NCI-H69 (cell line): ENCODE measurements around the gene NEK5.
"Not testable (repeated sequence)": the region's sequence is repeated elsewhere in the genome, so short reads cannot be mapped to it uniquely, and the experiment has no call there.

Experiments
- DNase-seq: peaks from one replicate; lab custom pipeline; 2025; lab: John Stamatoyannopoulos, UW

The NEK5 gene

DNA sequence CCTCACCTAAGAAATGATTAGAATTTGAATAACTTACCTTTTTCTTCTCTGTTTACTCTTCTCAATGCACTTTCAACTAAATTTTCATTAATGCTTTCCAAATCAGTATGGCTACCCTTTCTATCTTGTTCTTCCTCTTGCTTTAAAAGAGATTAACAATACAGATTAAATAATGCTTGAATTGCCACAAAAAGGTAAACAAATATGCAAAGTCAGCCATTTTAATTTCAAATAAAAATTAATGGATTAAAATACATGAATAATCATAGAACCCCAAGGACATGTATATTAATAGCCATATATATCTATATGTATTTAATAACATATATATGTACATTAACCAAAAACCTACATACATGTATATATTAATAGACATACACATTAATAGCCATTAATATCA lies 7.9 kb upstream of the NEK5 start:
- DNase-seq, result no peak

DNA sequence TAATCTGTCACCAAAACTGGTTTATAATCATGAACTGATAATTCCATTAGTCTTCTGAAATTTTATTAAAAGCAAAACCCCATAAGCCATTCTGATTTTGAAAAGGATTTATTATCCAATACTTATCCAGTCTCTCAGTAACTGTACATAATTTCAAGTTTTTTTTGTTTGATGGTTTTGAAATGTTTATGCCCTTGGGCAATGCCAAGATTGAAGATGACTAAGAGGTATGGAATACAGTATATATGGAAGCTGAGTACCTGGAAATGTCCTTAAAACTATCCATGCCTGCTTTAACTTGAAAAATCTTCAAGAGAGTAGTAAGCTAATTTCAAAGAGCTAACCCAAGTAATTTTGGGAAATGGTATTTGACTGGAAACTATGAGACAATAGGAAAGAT lies 1.8 kb upstream of the NEK5 start:
- DNase-seq, result no peak

DNA sequence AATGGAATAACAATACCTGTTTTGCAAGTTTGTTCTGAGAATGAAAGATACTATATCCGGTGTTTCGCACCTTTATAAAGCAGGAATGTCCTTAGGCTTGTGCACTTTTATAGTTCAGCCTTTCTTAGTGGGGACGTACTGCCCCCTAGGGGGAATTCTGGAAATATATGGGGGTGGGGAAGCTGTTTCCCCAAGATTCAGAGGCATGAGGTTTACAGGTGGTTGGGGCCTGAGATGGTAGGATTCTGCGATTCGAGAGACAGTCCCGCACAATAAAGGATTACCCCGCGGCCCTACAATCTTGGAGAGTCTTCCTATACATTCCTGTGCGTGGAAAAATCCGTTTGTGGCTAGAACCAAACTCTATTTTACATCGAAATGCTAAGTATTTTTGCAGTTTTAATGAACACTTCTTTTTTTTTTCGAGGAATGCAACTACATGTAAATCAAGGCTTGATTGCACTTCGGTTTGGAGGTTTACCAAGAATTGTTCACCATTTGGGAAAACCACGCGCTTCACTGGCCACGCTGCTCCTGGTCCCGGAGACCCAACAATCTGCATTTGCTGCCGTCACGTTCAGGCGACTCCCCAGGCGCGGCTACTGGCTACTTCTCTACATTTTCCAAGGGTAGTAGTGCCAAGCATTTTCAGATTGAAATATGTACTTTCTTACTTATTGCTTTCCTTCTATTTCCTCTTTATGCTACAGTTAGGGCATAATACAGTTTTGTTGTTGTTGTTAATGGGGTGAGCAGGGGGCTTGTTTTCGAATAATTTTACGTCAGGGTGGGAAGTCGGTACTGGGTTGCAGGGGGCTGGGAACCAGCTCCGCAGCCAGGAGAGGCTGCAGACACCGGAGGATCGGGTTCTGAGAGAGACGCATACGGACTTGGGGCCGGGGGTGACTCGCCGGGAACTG lies 830 bp downstream of the NEK5 start:
- DNase-seq, result peak; percentile 66

DNA sequence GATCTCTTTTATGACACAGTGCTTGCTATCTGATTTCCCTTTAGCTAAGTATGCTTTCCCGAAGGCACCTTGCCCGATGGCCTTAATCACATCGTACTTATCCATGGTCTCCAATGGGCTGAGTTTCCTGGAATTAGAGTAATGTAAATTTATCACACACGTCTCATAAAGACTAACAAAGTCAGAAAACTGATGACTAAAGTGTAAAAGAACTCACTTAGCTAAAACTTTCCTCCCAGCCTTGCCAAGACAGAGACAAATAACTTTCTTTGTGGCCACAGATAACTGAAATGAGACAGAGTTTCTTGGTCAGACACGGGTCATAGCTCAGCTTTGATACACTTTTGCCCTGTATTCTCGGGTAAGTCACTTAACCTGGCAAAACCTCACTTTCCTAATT lies 1.5 kb downstream of the NEK5 start:
- no peak for DNase-seq

DNA sequence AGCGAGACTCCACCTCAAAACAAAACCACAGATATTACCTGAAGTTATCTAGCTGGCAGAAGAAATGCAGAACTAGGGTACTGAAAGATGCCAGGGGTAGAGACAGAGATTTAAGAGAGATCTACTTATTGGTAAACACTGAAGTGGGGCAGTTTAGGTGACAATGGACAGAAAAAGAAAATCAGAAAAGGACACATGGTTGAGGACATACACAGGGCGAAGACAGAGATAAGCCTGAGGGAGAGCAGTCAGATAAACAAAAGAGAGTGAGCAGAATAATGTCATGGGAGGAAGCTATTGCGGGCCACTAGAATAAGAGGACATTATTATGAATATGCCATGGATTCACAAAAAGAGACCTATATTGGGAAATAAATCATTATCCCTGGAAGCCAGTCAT lies 3.3 kb downstream of the NEK5 start:
- DNase-seq, result no peak

DNA sequence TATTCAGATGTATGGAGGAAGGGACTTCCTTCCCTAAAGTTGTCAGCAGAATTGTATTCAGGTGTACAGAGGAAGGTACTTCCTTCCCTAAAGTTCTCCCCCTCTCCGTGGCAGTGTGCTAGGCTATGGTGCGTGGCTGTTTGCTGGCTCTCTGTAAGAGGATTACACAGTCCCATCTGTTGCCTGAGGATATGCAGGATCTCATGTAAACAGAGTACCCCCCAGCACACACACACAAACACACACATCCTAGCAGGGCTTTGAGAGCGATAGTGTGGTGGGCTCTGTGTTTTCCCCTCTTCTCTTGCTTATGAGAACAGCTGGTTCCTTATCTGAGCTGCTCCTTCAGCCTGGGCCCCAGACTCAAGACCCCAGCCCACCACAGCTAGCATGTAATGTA lies 10.3 kb downstream of the NEK5 start:
- DNase-seq, result no peak

DNA sequence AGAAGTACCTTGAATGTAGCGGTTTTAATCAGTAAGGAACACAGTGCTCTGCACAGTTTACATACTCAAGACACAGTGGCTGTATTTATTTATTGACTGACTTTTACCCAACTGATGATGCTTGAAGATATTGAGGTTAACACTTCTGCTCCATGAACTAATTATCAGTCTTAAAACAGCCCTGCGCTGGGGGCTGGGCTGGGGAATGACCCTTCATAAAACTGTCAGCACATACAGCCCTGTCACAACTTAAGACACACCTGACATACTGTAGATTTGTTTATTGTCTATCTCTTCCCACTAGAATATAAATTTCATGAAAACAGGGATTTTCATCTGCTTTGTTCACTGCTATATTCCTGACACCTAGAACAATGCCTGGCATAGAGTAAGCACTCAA lies 10.8 kb downstream of the NEK5 start:
- no peak for DNase-seq

DNA sequence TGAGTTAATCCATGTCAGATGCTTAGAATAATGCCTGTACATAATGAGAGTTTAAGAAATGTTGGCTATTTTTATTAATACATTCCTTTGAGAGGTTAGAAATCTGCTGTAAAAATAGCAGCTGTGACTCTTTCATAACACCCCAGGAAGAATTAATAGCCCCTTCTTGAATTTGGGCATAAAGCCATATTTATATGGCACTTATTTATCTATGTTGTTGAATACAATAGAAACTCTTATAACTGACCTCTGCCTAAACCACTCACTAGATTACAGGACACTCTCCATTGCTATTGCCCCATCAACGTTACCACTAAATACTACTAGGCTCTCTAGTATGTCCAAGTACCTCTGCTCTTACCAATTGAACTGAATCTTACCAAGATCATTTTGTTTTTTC lies 16.3 kb downstream of the NEK5 start:
- DNase-seq, result no peak

DNA sequence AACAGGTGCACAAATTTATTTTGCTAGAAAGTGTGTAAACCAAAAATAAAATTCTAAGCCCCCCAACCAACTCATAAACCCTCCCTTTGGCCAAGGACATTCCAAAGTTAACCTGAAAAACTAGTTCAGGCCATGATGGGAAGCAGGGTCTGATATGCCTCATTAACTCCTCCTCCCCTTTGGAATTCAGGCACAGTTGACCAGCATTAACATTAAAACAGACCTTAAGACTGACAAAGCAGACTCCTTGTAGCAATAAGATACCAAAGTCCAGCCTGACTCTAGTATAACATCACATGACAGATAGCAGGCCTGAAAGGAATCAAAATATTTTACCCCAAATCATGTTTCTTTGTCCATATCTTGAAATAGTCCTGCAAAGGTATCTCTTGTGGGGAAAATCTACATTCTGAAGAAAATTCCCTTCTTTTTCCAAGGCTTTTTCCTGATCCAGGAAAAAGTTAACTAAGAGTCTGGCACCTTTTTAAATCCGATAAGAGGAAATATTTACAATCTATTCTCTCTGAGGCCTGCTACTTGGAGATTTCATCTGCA lies 19.7 kb downstream of the NEK5 start:
- no peak for DNase-seq

DNA sequence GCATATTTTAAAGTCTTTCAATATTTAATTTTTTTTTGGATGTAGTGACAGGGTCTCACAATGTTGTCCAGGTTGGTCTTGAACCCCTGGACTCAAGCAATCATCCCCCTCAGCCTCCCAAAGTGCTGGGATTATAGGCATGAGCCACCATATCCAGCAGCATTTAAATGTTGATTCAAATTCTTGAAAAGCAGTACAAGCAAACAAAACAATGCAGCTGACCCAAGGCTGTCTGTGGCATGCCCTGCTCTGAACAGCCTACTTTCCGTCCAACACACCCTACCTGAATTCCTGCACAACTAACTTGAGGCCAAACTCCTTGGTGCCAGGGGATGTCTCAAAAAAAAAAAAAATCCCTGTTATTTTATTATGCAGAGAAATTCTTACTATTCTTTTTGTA lies 23.0 kb downstream of the NEK5 start:
- no peak for DNase-seq

DNA sequence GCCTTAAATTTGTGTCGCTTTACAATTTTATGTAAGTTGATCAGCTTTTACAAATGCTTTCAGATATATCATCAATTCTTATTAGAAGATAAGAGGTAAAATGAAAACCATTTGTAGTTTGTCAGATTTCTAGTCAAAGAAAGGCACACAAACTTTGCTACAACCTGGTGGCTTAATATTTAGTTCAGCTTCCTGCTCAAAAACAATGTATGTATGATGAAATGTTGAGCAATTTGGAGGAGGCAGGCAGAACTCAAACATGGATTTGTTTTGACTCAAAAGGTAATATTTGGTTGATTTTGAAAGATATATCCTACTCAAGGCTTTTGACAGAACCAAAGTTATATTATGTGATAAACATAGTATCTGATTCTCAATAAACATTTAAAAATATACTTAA lies 24.2 kb downstream of the NEK5 start:
- no peak for DNase-seq

DNA sequence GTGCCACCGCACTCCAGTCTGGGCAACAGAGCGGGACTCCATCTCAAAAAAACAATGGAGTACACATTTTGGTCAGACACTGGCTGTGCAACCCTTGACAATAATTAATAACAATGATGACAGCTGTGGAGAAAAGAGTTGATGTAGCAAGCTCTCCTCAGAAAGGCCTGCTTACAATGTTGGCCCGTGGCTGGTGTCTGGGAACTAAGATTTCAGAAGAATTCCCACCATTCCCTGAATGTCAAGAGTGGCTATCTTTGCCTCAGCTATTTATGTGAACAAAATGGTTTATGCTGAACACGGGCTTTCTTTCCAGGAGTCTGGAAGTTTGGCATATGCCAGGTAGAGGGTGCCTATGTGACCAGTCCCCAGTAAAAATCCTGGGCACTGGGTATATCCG lies 25.5 kb downstream of the NEK5 start:
- DNase-seq, result no peak

DNA sequence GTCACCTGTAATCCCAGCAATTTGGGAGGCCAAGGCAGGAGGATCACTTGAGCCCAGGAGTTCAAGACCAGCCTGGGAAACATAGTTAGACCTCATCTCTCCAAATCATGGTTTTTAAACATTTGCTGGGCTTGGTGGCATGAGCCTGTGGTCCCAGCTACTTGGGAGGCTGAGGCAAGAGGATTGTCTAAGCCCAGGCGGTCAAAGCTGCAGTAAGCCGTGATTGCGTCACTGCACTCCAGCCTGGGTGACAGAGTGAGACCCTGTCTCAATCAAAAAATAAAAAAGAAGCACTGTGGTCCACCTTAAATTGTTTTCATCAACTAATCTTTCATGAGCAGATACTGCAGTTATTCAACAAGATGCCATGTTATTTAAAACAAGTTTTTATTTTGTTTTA lies 26.4 kb downstream of the NEK5 start:
- DNase-seq, result not testable (repeated sequence)

DNA sequence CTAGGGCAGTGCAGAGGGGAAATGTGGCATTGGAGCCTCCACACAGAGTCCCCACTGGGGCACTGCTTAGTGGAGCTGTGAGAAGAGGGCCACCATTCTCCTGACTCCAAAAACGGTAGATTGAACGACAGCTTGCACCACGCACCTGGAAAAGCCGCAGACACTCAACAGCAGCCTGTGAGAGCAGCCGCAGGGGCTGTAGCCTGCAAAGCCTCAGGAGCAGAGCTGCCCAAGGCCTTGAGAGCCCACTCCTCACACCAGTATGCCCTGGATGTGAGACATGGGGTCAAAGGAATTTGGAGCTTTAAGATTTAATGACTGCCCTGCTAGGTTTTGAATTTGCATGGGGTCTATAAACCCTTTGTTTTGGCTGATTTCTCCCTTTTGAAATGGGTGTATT lies 31.7 kb downstream of the NEK5 start:
- no peak for DNase-seq

DNA sequence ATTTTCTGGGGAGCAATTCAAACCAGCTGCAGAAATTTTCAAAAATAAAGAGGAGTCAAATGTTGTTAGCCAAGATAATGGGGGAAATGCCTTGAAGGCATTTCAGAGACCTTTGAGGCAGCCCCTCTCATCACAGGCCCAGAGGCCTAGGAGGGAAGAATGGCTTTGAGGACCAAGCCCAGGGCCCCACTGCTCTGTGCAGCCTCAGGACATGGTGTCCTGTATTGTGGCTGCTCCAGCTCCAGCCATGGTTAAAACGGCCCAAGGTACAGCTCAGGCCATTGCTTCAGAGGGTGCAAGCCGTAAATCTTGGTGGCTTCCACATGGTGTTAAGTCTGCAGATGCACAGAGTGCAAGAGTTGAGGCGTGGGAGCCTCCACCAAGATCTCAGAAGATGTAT lies 32.1 kb downstream of the NEK5 start:
- no peak for DNase-seq

DNA sequence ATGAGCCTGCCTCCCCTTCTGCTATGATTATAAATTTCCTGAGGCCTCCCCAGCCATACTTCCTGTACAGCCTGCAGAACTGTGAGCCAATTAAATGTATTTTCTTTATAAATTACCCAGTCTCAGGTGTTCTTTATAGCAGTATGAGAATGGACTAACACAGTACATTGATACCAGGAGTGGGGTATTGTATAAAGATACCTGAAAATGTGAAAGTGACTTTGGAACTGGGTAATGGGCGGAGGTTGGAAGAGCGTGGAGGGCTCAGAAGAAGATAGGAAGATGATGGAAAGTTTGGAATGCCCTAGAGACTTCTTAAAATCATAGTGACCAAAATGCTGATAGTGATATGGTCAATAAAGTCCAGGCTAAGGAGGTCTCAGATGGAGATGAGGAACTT lies 32.8 kb downstream of the NEK5 start:
- no peak for DNase-seq

DNA sequence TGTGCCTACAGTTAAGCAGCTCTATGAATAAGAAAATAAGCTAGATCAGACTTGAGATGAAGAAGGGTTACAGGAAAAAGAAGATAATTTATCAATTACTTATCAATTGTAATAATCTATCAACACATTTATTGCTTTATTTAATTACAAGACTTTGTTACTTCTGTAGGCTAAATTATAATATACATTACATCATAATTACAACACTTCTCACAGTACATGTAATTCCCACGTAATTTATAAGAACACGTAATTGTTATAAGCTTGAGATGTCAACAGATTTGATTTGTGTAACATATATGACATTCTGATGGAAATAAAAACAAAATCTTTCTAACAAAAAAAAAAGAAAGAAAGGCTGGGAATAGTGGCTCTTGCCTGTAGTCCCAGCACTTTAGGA lies 36.8 kb downstream of the NEK5 start:
- DNase-seq, result no peak

DNA sequence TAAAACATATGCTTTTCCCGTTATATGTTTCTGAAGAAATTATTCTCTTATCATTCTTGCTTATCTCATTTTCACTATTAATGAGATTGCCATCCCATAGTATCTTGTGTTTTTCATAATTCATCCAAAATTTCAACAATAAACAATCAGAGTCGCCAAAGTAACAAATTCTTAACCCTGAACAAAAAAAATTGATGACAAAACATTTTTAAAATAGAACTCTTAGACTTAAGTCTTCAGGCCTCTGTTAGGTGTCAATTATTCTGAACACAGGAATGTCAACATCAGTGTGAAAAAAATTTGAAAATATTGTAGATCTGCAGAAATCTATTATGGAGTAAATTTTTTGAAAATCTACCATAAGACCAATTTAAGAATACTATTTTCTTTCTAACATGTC lies 37.4 kb downstream of the NEK5 start:
- DNase-seq, result no peak

DNA sequence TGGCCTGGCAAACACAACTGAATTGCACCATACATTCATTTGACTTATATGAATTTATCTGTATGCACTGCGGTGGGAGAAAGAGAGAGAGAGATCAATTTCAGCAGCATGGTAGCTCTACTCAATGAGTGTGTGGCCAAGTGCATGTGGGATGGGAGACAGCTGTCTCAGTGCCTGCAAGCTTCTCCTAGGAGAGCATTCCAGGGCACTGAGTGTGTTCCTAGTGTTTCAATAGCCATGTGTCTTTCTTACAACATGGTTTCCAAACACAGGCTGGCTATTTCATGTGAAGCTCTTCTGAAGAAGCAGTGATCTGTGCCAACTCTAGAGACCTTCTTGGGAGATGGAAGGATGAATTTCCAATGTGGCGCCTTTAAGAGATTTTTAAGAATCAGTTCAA lies 43.5 kb downstream of the NEK5 start:
- no peak for DNase-seq

DNA sequence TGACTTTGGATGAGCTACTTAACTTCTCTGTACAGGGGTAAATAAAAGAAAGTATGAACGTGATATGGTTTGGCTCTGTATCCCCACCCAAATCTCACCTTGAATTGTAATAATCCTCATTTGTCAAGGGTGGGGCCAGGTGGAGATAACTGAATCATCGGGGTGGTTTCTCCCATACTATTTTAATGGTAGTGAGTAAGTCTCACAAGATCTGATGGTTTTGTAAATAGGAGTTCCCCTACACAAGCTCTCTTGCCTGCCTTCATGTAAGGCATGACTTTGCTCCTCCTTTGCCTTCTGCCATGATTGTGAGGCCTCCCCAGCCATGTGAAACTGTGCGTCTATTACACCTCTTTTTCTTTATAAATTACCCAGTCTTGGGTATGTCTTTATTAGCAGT lies 43.9 kb downstream of the NEK5 start:
- DNase-seq, result not testable (repeated sequence)

DNA sequence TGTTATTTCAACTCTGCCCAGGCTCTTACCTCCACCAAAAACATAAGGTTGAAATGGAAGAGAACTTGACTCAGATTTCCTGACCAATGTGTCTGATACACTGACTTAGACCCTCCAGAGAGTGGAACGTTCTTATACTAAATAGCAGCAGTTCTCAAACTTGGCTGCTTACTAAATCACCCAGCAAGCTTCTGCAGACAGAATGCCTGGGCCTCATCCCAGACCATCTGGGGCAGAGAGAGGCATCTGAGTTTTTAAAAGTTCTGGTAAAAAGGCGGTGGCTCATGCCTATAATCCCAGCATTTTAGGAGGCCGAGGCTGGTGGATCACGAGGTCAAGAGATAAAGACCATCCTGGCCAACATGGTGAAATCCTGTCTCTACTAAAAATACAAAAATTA lies 46.3 kb downstream of the NEK5 start:
- DNase-seq, result no peak

DNA sequence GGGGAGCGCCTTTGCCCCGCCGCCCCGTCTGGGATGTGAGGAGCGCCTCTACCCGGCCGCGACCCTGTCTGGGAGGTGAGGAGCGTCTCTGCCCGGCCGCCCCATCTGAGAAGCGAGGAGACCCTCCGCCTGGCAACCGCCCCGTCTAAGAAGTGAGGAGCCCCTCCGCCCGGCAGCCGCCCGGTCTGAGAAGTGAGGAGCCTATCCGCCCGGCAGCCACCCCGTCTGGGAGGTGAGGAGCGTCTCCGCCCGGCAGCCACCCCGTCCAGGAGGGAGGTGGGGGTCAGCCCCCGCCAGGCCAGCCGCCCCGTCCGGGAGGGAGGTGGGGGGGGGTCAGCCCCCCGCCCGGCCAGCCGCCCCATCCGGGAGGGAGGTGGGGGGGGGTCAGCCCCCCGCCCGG lies 49.0 kb downstream of the NEK5 start:
- not testable (repeated sequence) for DNase-seq

DNA sequence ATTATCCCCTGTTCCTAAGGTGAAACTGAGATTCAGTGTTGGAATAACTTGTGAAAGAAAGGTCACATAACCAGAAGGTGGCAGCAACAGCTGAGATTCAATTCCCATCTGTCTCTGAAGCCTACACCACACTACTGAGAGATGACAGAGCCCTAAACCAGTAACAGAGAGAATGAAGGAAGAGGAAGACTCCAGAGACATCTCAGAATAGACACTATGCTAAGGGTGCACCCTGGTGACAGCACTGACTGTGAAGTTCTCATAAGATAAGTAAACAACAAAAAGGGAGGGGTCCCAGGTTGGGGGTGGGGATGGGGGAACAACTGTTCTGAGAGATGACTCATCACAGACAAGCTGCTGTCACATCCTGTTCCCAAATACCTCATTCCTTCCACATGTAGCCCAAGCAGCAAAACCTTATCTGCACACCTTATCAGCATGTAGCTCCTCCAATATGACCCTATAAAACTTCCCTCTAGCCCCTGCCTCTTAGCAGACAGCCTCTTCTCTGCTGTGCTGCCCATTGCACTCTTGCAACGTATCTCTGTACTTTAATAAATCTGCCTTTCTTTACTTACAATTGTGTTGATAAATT lies 57.8 kb downstream of the NEK5 start:
- DNase-seq, result peak; percentile 4

DNA sequence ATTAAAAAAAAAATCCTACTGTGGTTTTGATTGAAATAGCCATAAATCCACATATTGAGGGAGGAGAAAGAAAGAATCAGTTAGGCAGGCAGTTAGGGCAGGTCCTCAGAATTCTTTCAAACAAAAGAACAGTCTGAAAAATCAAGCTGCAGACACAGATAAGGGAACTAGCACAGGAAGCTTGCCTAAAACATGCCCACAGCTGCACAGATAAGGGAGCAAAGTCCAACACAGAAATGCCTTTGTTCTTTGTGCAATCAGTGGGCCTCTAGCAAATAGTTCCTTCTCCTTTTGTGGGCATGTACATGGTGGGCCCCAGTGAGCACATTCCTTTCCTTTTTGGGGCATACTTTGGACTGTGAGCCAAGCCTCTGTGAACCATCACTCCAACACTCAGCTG lies 61.6 kb downstream of the NEK5 start:
- DNase-seq, result no peak
